NCI-H2227 (cell line): ENCODE measurements around the gene ASPA.
"Not testable (repeated sequence)": the region's sequence is repeated elsewhere in the genome, so short reads cannot be mapped to it uniquely, and the experiment has no call there.

Experiments used
- DNase-seq: peaks from one replicate; lab custom pipeline; 2025; ENCODE audit not compliant: unreplicated experiment; lab: John Stamatoyannopoulos, UW

Gene ASPA

DNA sequence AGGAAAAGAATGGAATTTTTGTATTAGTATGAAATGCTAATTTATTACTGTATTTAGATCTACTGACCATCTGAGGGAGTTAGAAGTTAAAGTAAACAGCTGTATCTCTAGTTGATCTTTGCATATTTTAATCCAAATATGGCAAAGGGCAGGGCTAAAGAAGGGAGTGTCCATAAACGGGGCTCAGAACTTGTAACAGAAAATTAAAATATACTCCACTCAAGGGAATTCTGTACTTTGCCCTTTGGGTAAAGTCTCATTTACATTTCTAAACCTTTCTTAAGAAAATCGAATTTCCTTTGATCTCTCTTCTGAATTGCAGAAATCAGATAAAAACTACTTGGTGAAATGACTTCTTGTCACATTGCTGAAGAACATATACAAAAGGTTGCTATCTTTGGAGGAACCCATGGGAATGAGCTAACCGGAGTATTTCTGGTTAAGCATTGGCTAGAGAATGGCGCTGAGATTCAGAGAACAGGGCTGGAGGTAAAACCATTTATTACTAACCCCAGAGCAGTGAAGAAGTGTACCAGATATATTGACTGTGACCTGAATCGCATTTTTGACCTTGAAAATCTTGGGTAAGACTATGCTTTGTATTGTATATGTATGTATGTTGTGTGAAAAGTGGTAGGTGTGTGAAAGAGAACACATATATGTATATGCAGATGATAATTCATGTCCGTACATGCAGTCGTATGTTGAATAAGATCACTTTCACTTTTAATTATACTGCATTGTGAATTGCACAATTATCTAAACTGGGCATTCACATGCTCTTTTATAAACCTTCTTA, at the start of gene ASPA:
TSS of gene ASPA (plus strand) at position 186 of the 799 bp plus-strand sequence. CDS start at position 349, 163 bp downstream.
- DNase-seq, result no peak

DNA sequence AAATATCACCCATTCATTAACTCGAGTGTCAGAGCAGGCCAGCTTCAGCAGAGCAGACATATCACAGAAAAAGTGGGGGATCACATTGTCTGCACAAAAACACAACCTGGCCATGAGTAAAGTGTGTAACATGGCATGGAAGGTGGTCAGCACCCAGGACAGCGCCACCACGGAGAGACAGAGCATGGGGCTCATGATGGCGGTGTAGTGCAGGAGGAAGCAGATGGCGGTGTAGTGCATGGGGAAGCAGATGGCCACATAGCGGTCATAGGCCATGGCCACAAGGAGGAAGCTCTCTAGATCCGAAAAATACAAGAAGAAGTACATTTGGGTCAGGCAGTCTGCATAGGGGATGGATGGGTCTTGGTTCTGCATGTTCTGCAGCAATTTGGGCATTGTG, 42.6 kb upstream of the ASPA start:
- DNase-seq, result not testable (repeated sequence)

DNA sequence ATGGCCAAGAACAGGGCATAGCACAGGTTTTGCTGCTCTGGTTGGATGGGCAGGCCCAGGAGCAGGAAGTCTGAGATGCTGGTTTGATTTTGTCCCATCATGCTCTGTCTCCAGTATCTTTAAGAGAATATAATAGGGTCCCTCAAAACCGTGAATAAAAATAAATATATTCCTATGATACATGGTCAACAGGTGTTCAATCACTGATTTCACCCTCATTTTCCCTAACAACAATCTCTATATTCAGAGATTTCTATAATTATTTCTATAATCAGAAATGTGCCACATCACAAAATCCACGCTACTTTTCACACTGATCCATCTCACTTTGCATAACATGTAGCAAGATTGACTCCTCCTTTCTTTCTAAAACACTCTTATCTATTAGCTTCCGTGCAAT, 42.1 kb upstream of the ASPA start, which contains the start of gene OR1E2:
TSS of gene OR1E2 (minus strand) at position 101 of the 400 bp plus-strand sequence. CDS start at position 101, 0 bp downstream.
- DNase-seq, result no peak

- DNase-seq, result no peak
Observed at GRCh38 chr17:3438368-3438767, 37.4 kb upstream of the ASPA start.

DNA sequence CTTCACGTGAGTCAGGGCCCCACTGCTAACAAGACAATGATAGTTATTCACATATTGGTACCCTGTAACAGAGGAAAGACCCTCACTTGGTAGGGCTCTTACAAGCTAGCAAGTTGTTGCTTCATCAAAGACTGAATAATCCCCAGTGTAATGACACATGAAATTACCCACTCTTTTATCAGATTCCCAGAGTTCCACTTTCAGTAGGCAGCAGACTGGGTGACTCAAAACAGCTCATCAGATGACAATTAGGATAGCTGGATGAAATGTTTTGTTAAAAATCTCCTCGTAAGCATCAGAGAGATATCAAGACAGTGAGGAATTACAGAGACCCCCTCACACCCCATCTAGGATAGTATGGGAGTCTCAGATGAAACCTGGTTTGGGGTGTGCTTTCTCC, 35.3 kb upstream of the ASPA start:
- no peak for DNase-seq

GRCh38 chr17:3447625-3448024, 28.2 kb upstream of the ASPA start:
- DNase-seq, result no peak

DNA sequence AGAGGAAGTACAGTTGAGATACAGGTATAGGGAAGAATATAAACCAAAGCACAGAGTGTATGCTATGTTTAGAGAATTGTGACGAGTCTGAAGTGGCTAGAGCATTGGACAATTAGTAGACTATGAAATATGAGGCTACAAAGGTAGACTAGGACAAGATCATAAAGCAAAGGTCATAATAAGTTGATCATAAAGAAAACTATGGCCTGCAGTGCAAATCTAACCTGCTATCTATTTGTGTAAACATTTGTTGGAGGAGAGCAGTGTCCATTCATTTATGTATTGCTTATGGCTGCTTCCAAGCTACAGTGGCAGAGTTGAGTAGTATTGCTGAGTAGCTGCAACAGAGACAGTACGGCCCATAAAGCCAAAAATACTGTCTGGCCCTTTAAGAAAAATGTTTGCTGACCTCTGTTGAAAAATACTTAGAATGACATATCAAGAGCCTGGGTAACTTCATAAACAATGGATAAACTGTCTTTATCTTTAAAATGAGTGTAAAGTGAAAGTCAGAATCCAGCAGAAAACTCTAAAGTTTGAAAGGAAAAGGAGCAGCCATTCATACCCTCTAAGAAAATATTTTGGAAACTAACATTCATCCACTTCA, 27.6 kb upstream of the ASPA start:
- no peak for DNase-seq

- not testable (repeated sequence) for DNase-seq
Observed at GRCh38 chr17:3466355-3466754, 9.4 kb upstream of the ASPA start.

- DNase-seq, result no peak
Observed at GRCh38 chr17:3469529-3469928, 6.3 kb upstream of the ASPA start.

GRCh38 chr17:3471599-3471998, 4.2 kb upstream of the ASPA start, which contains the start of gene SPATA22:
SPATA22 (minus strand) TSS chr17:3471819; CDS start chr17:3469325, 2,494 bp downstream.
- DNase-seq, result no peak

GRCh38 chr17:3472137-3472536, 3.7 kb upstream of the ASPA start:
- DNase-seq, result no peak

DNA sequence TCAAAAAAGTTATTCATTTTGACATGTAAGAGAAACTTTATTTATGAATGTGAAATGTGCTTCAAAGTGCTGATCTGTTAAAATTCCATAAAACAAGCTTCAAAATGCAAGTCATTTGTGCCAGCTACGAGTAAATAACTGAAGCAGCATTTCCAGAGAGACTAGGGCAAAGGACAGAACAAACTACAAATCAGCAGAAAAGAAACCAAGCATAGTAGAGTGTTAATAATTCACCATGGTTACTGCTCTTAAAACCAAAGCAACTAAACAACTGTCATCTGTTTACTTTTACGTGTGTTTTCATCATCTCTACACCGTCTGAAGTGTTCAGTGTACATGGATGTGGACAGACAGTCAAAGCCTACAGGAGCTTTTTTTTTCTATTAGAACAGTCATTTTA, 1.6 kb upstream of the ASPA start:
- no peak for DNase-seq

- DNase-seq, result no peak
Observed at GRCh38 chr17:3475251-3475685, 529 bp upstream of the ASPA start.

DNA sequence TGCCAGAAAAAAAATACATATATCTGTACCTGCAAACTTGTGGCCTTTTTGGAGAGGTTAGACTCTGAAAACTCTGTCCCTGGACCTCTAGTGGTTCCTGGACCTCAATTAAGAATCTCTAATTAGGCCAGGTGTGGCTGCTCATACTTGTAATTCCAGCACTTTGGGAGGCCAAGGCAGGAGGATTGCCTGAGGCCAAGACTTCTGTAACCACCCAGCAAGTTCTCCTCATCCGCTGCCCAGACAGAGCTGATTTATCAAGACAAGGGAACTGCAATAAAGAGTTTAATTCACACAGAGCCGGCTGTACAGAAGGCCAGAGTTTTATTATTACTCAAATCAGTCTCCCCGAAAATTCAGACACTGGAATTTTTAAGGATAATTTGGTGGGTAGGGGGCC, 4.2 kb downstream of the ASPA start:
- no peak for DNase-seq

- DNase-seq, result no peak
Observed at GRCh38 chr17:3482852-3483251, 7.1 kb downstream of the ASPA start.

GRCh38 chr17:3485481-3486068, 9.8 kb downstream of the ASPA start:
- no peak for DNase-seq

DNA sequence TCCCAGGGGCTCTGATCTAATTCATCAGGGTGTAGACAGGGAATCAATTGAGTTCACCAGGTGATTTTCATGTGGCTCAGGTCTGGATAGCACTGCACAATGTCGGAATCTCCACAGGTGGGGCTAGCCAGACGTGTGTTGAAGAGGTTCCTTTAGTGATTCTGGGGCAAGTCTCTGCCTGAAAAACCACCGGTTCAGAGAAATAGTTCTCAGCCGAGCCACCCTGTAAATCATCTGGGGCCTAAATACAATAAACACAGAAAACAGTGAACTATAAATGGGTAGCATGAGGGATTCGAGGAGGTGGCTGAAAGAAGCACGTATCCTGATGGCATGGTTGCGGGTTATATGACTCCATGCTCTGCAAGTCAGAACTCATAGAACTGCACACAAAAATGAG, 21.3 kb downstream of the ASPA start:
- no peak for DNase-seq

GRCh38 chr17:3501344-3501743, 25.5 kb downstream of the ASPA start:
- no peak for DNase-seq

GRCh38 chr17:3502466-3502865, 26.7 kb downstream of the ASPA start:
- no peak for DNase-seq

- no peak for DNase-seq
Observed at GRCh38 chr17:3503285-3503684, 27.5 kb downstream of the ASPA start.

DNA sequence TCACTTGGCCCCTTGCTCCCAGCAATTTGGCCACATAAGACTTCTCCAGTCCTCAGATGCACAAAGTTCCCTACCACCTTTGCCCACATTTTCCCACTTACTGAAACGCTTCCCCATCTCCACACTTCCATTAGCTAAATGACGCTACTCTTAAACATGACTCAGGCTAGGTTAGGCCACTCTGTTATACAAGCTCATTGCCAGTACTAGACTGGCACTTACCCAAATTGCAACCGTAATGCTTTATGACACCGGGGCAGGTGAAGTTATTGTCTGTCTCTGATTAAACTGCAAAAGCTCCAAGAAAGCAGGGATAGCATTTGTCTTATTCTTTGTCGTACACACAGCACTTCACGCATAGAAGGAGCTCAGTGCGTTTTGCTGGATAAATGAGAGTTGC, 29.2 kb downstream of the ASPA start:
- DNase-seq, result no peak

DNA sequence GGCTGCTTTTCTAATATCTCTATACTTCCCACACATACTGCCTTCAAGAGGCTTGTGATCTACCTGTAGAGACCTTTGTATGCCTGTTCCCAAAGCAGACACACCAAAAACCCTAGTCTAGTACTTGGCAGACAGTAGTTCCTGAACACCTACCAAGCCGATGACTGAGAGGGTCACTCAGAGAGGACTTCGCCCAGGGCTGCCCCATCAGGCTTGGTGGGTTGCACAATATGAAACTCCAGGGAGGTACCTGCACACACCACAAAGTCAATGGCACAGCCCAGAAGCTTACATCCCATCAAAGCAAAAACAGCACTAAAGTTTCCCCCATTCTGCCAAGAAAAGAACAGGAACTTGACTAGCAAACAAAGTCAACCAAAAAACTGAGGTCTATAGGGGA, 30.3 kb downstream of the ASPA start:
- no peak for DNase-seq
